Stimulated activated CD8-positive, alpha-beta memory T cell treated with anti-CD3 and anti-CD28 coated beads, Interleukin-12 subunit alpha, Interleukin-12 subunit beta, amount 100 ng/mL, for 4 hours (primary cell): ENCODE results near the gene MYEOV.

ENCODE experiments used
- DNase-seq: peaks from one replicate; pipeline ENCODE4 v3.0.0-alpha.2; 2020; ENCODE audit warnings: low read depth

The MYEOV gene

DNA sequence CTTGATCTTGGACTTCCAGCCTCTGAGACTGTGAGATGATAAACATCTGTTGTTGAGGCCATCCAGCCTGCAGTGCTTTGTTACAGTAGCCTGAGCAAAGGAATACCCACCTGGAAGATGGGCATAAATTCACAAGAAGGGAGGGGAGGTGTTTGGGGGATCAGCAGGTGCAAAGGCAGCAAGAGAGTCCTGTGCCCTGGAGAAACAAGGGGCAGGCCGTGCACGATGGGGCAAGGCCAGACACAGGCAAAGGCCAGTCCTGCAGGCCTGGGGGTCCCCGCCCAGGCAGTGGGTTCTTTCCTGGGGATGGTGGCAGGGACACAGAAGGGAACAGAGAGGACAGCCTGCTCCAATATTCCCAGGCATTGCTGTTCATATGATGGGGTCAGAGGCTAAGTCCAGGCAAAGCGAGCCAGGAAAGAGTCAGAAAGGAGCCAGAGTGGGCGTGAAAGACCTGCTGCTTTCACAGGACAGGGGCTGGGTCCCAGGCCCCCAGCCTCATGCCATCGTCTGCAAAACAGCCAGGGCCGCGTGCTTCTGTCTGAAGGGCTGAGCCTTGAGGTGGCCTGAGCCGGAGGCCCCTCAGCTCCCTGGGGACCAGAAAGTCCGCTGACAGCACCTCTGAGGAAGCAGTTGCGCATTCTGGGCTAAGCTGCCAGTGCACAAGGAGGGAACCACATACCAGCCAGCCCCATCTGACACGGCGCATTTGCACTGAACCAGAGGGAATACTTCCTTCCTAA is 48.8 kb downstream of the MYEOV start:
- no peak for DNase-seq

GRCh38 chr11:69343401-69344321 is 49.7 kb downstream of the MYEOV start:
- DNase-seq: no peak

- no peak for DNase-seq
Measured at GRCh38 chr11:69344570-69345145, 50.7 kb downstream of the MYEOV start.
